Measurements from ENCODE around the gene APP.

Gene APP

GRCh38 chr21:26137379-26138060 is 33.0 kb downstream of the APP start (continued):
- TF ChIP-seq ZNF148 (tag by site-specific recombination; IDR thresholded peaks at IDR 0.05; ENCODE audit: borderline replicate concordance): no peak
- no peak for TF ChIP-seq ZNF701 (tag by site-specific recombination; IDR thresholded peaks at IDR 0.05)
- TF ChIP-seq ZBTB48 (tag by site-specific recombination; IDR thresholded peaks at IDR 0.05): no peak
- no peak for TF ChIP-seq TRIM28 (IDR thresholded peaks at IDR 0.05; ENCODE audit: borderline replicate concordance, low read length)
- TF ChIP-seq ZNF48 (tag by site-specific recombination; IDR thresholded peaks at IDR 0.05): no peak

GRCh38 chr21:26136671-26137070 is 33.9 kb downstream of the APP start:
- H3K27ac ChIP-seq (ENCODE audit: extremely low read depth, low read depth, low read length): no peak overlapping the region
- no peaks in the 10 kb centered on the region; a peak in 1 of 3 replicates for H3K36me3 ChIP-seq (ENCODE audit: control insufficient read depth in 2 of 2, insufficient read depth in 1 of 2, low read length in 2 of 2)
- POLR2A ChIA-PET: no interaction called here
- peaks cover 11% of the 10 kb centered on the region for H3K4me1 ChIP-seq (ENCODE audit: control insufficient read depth, insufficient read depth, low read length)
- H3K9me3 ChIP-seq (ENCODE audit: control insufficient read depth, insufficient read depth, low read depth, low read length): no peaks in the 10 kb centered on the region
- CTCF ChIA-PET: no interaction called here
- no peak overlapping the region for H3K4me3 ChIP-seq (ENCODE audit: low read depth, low read length)
- TF ChIP-seq ZNF549 (tag by site-specific recombination; IDR thresholded peaks at IDR 0.05): no peak
- no peak for TF ChIP-seq ZNF37A (tag by site-specific recombination; IDR thresholded peaks at IDR 0.05)
- no peak for TF ChIP-seq ZNF792 (tag by site-specific recombination; IDR thresholded peaks at IDR 0.05)

GRCh38 chr21:26135520-26135919 is 35.0 kb downstream of the APP start:
- Histone ChIP-seq H3K36me3 (ENCODE audit: control insufficient read depth in 2 of 2, insufficient read depth in 1 of 2, low read length in 2 of 2) (no peaks in the 10 kb centered on the region; a peak in 1 of 3 replicates), H3K9me3 (ENCODE audit: control insufficient read depth, insufficient read depth, low read depth, low read length) (no peaks in the 10 kb centered on the region), H3K4me3 (ENCODE audit: low read depth, low read length) (no peak overlapping the region), H3K27ac (ENCODE audit: extremely low read depth, low read depth, low read length) (no peak overlapping the region), H3K4me1 (ENCODE audit: control insufficient read depth, insufficient read depth, low read length) (peaks cover 11% of the 10 kb centered on the region)
- CTCF ChIA-PET: interaction anchor here (0.6 kb wide), 2 partner anchors 108 to 172 kb away, joined by 5 to 8 read pairs; no protein-coding TSS in a partner anchor
- no peak for TF ChIP-seq ZNF174 (tag by site-specific recombination; IDR thresholded peaks at IDR 0.05)
- TF ChIP-seq ZNF426 (tag by site-specific recombination; IDR thresholded peaks at IDR 0.05): no peak
- TF ChIP-seq ZNF404 (tag by site-specific recombination; IDR thresholded peaks at IDR 0.05): no peak
- no peak for TF ChIP-seq ZNF48 (tag by site-specific recombination; IDR thresholded peaks at IDR 0.05)
- TF ChIP-seq SETDB1 (IDR thresholded peaks at IDR 0.05; ENCODE audit: insufficient read length, low read length): no peak
- no peak for TF ChIP-seq ZNF37A (tag by site-specific recombination; IDR thresholded peaks at IDR 0.05)
- POLR2A ChIA-PET: no interaction called here

DNA sequence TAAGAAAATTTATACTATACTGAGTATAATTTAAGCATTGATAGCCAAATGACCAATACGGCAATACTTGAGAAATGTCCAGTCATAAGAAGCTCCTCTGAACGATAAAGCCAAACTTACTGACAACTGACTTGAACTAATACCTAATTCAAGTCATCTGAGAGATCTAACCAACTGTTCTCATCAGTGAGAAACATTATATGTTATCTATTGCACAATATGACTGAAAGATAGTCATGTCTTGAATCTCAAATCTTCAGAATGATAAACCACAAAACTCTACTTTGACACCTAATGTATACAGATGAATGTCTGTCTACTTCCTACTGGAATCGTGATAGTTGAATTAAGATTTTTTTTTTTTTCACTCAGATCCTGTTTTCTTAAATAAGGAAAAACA is 39.0 kb downstream of the APP start:
- H3K4me3 ChIP-seq (ENCODE audit: low read depth, low read length): no peak overlapping the region
- TF ChIP-seq ZNF175 (tag by site-specific recombination; IDR thresholded peaks at IDR 0.05) (no peak), HOXC10 (CRISPR knock-in tag; IDR thresholded peaks at IDR 0.05) (no peak), ZNF433 (tag by site-specific recombination; IDR thresholded peaks at IDR 0.05; ENCODE audit: low read depth) (no peak), SALL2 (tag by site-specific recombination; IDR thresholded peaks at IDR 0.05; ENCODE audit: borderline replicate concordance) (no peak), ZNF140 (tag by site-specific recombination; IDR thresholded peaks at IDR 0.05) (no peak), ZNF239 (tag by site-specific recombination; IDR thresholded peaks at IDR 0.05) (no peak), IKZF3 (tag by site-specific recombination; IDR thresholded peaks at IDR 0.05) (no peak), PATZ1 (tag by site-specific recombination; IDR thresholded peaks at IDR 0.05) (no peak), CTCF (tag by site-specific recombination; IDR thresholded peaks at IDR 0.05) (no peak), KLF9 (tag by site-specific recombination; IDR thresholded peaks at IDR 0.05; ENCODE audit: low read depth) (no peak), ZSCAN30 (tag by site-specific recombination; IDR thresholded peaks at IDR 0.05) (no peak)
- ChIA-PET POLR2A (no interaction called here), CTCF (interaction anchor here (0.8 kb wide), 1 partner anchor 98 kb away, joined by 7 read pairs; no protein-coding TSS in a partner anchor)
- no peak overlapping the region for H3K27ac ChIP-seq (ENCODE audit: extremely low read depth, low read depth, low read length)
- H3K4me1 ChIP-seq (ENCODE audit: control insufficient read depth, insufficient read depth, low read length): peaks cover 18% of the 10 kb centered on the region
- no peaks in the 10 kb centered on the region; a peak in 1 of 3 replicates for H3K36me3 ChIP-seq (ENCODE audit: control insufficient read depth in 2 of 2, insufficient read depth in 1 of 2, low read length in 2 of 2)
- H3K9me3 ChIP-seq (ENCODE audit: control insufficient read depth, insufficient read depth, low read depth, low read length): no peaks in the 10 kb centered on the region

Measured in HEK293 (cell line).